Measurements from ENCODE around the gene ROCK1.

DNA sequence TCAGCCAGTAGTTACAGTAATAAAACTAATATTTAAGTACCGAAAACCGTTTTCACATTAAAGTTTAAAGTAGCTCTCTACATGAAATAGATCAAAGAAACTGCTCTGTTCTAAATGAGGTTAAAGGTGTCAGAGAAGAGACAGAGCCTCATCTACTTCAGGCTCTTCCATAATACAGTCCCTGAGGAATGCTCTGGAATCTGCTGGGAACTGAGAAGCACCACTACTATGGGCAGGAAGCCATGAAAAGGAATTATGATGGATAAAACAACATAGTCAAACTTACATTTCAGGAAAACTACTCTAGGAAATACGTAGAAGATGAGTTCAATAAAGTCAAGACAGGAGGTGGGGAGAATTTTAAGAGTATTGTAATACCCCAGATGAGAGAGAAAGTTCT, 60.0 kb downstream of the ROCK1 start:
- TF ChIP-seq EP300 (IDR thresholded peaks at IDR 0.05) (no peak), POLR2A (IDR thresholded peaks at IDR 0.05) (no peak), POLR2AphosphoS5 (IDR thresholded peaks at IDR 0.05) (no peak)
- TF ChIP-seq, protein P1, sequence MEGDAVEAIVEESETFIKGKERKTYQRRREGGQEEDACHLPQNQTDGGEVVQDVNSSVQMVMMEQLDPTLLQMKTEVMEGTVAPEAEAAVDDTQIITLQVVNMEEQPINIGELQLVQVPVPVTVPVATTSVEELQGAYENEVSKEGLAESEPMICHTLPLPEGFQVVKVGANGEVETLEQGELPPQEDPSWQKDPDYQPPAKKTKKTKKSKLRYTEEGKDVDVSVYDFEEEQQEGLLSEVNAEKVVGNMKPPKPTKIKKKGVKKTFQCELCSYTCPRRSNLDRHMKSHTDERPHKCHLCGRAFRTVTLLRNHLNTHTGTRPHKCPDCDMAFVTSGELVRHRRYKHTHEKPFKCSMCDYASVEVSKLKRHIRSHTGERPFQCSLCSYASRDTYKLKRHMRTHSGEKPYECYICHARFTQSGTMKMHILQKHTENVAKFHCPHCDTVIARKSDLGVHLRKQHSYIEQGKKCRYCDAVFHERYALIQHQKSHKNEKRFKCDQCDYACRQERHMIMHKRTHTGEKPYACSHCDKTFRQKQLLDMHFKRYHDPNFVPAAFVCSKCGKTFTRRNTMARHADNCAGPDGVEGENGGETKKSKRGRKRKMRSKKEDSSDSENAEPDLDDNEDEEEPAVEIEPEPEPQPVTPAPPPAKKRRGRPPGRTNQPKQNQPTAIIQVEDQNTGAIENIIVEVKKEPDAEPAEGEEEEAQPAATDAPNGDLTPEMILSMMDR (IDR thresholded peaks at IDR 0.05): no peak
